Gastrocnemius medialis (tissue), 4 donors: ENCODE results near the gene PAX5. TPM values are rescaled to one million over a fixed set of nuclear protein-coding genes. Genes with fewer than 3 reads are reported as not detected.

Experiments used
- ATAC-seq, 2 donors: fragments of 150-250 bp; one replicate each; pipeline ENCODE4 v1.9.1; 2016
- DNase-seq, 2 donors: peaks; one replicate each; pipeline ENCODE4 v3.0.0-alpha.2; 2019
- H3K27ac ChIP-seq, 4 donors: fragments of 200-600 bp; sonication (generic); 1 replicate in 1 of 4; 2 replicates in 3 of 4; pipeline ENCODE4 v1.5.1; 2016 to 2018; ENCODE audit warnings: mild to moderate bottlenecking in 2 of 4, moderate library complexity in 1 of 4
- H3K27me3 ChIP-seq, 3 donors: fragments of 200-600 bp; sonication (generic) in 2 of 3; 1 replicate in 1 of 3; 2 replicates in 2 of 3; pipeline versions ENCODE4 v1.5.1 to v1.6.0; 2016 to 2019; ENCODE audit warnings: mild to moderate bottlenecking in 1 of 3, moderate library complexity in 1 of 3
- H3K36me3 ChIP-seq, 2 donors: fragments of 200-600 bp; sonication (generic) in 1 of 2; one replicate each; pipeline ENCODE4 v1.5.1; 2017 to 2018
- H3K4me1 ChIP-seq, 2 donors: fragments of 200-600 bp; sonication (generic) in 1 of 2; one replicate each; pipeline ENCODE4 v1.5.1; 2016 to 2017; ENCODE audit warnings: mild to moderate bottlenecking in 2 of 2
- H3K4me3 ChIP-seq, 4 donors: fragments of 200-600 bp; sonication (generic) in 3 of 4; 1 replicate in 1 of 4; 2 replicates in 3 of 4; pipeline ENCODE4 v1.5.1; 2016 to 2019; ENCODE audit warnings: mild to moderate bottlenecking in 2 of 4
- H3K9me3 ChIP-seq, 3 donors: fragments of 200-600 bp; sonication (generic) in 2 of 3; 1 replicate in 1 of 3; 2 replicates in 2 of 3; pipeline ENCODE4 v1.5.1; 2016 to 2019
- CTCF ChIP-seq, 5 experiments: fragments of 450-650 bp in 3 of 5; fragments of 200-600 bp in 2 of 5; sonication (generic) in 2 of 5; IDR thresholded peaks in 4 of 5; conservative IDR thresholded peaks in 1 of 5; 1 replicate in 4 of 5; 2 replicates in 1 of 5; pipeline ENCODE4 v1.5.1; 2016 to 2019; ENCODE audit warnings: antibody characterized with exemption in 5 of 5, mild to moderate bottlenecking in 3 of 5, moderate library complexity in 3 of 5
- POLR2A ChIP-seq, 2 donors: fragments of 450-650 bp; IDR thresholded peaks; one replicate each; pipeline ENCODE4 v1.6.1; 2017; ENCODE audit warnings: antibody characterized with exemption in 2 of 2, mild to moderate bottlenecking in 2 of 2, moderate library complexity in 2 of 2
- in situ Hi-C, 4 donors: fragments of 200-750 bp; cut with MboI; loops; one replicate each; pipeline versions ENCODE4 v1.15.0 to v1.8.0; 2017; ENCODE audit warnings: low sequenced_read_pairs in 4 of 4
- intact Hi-C: fragments of 100-400 bp; cut with DNase I; formaldehyde crosslinking; loops from one replicate; pipeline ENCODE4 v1.15.1; 2023; ENCODE audit warnings: low total_unique reads
- total RNA-seq, 4 donors: library from RNA; depleted of rRNA; stranded (reverse); fragments of >200 nt; gene quantifications; one replicate each; pipeline versions ENCODE4 v1.1.0 to v1.2.3, GENCODE V29; 2016

PAX5 gene
- total RNA-seq, 4 donors from 2014 or later: 0.19 TPM; not detected in 3

GRCh38 chr9:36924757-36925432 lies 109.2 kb downstream of the PAX5 start:
- Histone ChIP-seq H3K4me1 (no peaks in the 10 kb centered on the region), H3K27ac (no peak overlapping the region), H3K27me3 (no peaks in the 10 kb centered on the region), H3K4me3 (no peak overlapping the region), H3K36me3 (no peaks in the 10 kb centered on the region), H3K9me3 (no peaks in the 10 kb centered on the region)
- in situ Hi-C loops (no loop called here), intact Hi-C loops (no loop called here)
- ATAC-seq (no peak), DNase-seq (no peak)
- no peak for TF ChIP-seq CTCF (IDR thresholded peaks at IDR 0.05 in 4 of 5, conservative IDR thresholded peaks at IDR 0.05 in 1 of 5)
- no peak for TF ChIP-seq POLR2A (IDR thresholded peaks at IDR 0.05)

- no peak overlapping the region for H3K27ac ChIP-seq
- in situ Hi-C loops (no loop called here), intact Hi-C loops (no loop called here)
- H3K4me1 ChIP-seq: no peaks in the 10 kb centered on the region
- no peaks in the 10 kb centered on the region for H3K9me3 ChIP-seq
- no peaks in the 10 kb centered on the region for H3K36me3 ChIP-seq
- TF ChIP-seq POLR2A (IDR thresholded peaks at IDR 0.05) (no peak), CTCF (IDR thresholded peaks at IDR 0.05 in 4 of 5, conservative IDR thresholded peaks at IDR 0.05 in 1 of 5) (no peak)
- H3K27me3 ChIP-seq: no peaks in the 10 kb centered on the region
- ATAC-seq: no peak
- DNase-seq: no peak
- H3K4me3 ChIP-seq: no peak overlapping the region
Measured at GRCh38 chr9:36924071-36924470, 110.0 kb downstream of the PAX5 start.

- H3K27ac ChIP-seq: no peak overlapping the region
- H3K27me3 ChIP-seq: no peaks in the 10 kb centered on the region
- in situ Hi-C loops: no loop called here
- intact Hi-C loops: no loop called here
- no peaks in the 10 kb centered on the region for H3K9me3 ChIP-seq
- H3K36me3 ChIP-seq: no peaks in the 10 kb centered on the region
- H3K4me1 ChIP-seq: no peaks in the 10 kb centered on the region
- DNase-seq (no peak), ATAC-seq (no peak)
- no peak overlapping the region for H3K4me3 ChIP-seq
- TF ChIP-seq CTCF (IDR thresholded peaks at IDR 0.05 in 4 of 5, conservative IDR thresholded peaks at IDR 0.05 in 1 of 5) (no peak), POLR2A (IDR thresholded peaks at IDR 0.05) (no peak)
Measured at GRCh38 chr9:36923025-36923625, 110.9 kb downstream of the PAX5 start.

- ATAC-seq: no peak
- no peak overlapping the region for H3K4me3 ChIP-seq
- H3K4me1 ChIP-seq: no peaks in the 10 kb centered on the region
- no peaks in the 10 kb centered on the region for H3K9me3 ChIP-seq
- H3K27me3 ChIP-seq: peaks cover 0 to 3% (median 0%) of the 10 kb centered on the region in 3 donors
- intact Hi-C loops: no loop called here
- no peak for DNase-seq
- no peaks in the 10 kb centered on the region for H3K36me3 ChIP-seq
- TF ChIP-seq CTCF (IDR thresholded peaks at IDR 0.05 in 4 of 5, conservative IDR thresholded peaks at IDR 0.05 in 1 of 5): no peak
- H3K27ac ChIP-seq: no peak overlapping the region
- in situ Hi-C loops: no loop called here
Measured at GRCh38 chr9:36922548-36922947, 111.5 kb downstream of the PAX5 start.
